SHP77 (cell line): Measurements from ENCODE around the gene AKNA.

Source experiments
- DNase-seq, 2 experiments: peaks; one replicate each; lab custom pipeline; 2025; lab: John Stamatoyannopoulos, UW

AKNA gene

DNA sequence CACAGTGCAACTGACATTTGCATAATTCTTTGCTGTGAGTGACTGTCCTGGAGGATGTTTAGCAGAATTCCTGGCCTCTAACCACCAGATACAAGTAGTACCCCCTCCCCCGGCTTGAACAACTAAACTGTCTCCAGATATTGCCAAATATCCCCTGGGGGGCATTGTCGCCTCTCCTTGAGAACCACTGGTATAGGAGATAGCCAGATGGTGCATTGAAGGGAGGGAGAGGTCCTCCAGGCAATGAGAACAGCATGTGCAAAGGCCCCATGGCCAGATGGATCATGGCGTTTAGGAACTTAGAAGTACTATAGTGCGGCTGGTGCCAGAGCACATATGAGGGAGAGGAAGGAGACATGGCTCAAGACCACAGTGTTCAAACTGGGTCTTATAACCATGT, 83.8 kb downstream of the AKNA start:
- no peak for DNase-seq

DNA sequence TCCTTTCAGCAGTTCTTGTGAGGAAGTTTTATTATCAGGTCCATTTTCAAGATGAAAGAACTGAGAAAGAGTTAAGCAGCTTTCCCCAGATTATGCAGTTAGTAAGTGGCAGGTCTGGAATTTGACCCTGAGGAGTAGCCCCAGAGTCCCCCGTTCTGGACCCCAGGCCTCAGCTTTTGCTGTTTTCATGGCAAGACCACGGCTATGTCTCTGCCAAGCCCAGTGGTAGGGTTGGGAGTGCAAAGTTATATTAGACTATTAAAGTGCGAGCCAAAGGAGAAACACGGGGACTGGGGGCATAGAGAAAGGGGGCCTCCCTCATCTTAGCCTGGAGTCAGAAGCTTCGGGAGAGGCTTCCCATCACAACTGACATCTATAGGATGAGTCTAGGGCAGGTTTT, 84.2 kb downstream of the AKNA start:
- DNase-seq, result no peak

DNA sequence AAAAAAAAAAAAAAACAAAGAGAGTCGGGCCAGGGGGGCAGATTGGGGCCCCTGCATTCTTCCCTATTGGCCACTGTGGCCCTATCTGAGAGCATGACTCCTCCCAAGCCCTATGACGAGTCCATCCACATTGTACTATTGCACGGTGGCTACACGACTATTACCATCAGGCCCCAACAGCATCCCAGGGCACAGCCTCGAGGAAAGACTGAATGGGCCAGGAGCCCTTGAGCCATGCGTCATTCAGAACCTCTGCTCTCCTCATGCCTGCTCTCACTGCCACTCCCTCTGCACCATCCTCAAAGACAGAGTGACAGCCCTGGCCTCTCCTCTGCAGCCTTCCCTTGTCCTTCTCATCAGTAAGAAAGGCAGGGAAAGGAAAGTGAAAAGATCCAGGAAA, 85.1 kb downstream of the AKNA start:
- no peak for DNase-seq

DNA sequence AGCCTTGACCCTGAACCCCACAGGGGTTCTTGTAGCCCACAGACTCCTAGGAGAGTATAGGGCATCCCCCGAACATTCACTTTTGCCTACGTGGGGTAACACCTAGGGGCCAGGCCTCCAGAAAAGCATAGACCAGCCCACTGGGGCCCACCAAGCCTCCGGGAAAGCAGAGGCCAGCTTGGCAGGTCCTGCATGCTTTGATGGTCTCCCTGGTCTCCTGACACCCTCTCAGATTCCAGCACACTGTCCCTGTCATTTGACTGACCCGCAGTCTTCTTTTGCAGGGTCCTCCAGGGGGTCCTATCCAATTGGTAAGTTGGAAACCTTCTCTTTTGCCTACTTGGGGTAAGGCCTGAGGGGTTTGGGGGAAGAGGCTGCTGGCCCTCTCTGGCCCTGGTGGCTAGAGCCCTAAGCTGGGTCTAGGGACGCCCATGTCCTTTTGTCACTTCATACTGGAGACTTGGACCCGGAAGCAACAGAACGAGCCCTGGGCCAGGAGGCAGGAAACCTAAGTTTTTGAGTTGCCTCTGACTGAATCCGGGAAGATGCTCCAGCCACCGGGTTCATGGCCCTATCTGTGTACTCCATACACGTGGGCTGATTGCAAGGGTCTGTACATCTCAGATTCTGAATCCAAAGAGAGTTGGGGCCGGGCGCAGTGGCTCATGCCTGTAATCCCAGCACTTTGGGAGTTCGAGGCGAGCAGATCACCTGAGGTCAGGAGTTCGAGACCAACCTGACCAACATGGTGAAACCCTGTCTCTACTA, 85.8 kb downstream of the AKNA start:
- DNase-seq, result no peak

DNA sequence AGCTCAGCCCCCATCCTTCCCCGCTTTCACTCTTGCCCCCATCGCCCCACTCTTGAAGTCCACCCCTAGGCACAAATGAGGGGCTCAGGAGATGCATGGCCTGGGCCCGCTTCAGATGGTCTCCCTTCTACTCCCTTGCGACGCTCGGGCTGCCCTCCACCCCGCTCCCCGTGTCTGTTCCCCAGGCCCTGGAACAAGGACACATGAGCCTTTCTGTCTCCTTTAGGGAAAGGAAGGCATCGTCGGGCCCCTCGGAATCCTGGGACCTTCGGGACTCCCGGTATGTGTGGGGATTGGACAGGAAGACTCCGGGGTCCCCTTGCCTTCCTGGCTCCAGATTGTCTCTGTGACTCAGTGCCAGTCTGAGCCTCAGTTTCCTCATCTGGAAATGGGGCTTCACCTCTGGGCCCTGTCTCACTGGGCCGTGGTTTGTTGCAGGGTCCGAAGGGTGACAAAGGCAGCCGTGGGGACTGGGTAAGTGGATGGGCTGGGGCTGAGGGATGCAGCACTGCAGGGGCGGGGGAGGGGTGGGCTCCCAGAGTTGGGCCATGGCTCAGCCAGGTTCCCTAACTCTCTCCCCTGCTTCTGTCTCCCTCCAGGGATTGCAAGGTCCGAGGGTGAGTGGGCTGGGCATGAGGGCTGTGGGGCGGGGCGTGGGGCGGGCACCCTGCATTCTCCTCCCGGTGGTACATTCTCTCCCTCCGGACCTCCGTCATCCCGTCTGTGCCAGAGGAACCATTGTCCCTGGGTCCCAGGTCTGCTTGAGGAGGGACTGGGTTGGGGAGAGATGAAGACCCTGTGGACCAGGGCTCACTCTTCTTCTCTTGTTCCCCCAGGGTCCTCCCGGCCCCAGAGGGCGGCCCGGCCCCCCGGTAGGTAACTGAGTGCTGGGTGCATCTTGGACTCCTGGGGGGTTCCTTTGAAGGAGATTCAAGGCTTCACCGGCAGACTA, 86.7 kb downstream of the AKNA start:
- no peak for DNase-seq

DNA sequence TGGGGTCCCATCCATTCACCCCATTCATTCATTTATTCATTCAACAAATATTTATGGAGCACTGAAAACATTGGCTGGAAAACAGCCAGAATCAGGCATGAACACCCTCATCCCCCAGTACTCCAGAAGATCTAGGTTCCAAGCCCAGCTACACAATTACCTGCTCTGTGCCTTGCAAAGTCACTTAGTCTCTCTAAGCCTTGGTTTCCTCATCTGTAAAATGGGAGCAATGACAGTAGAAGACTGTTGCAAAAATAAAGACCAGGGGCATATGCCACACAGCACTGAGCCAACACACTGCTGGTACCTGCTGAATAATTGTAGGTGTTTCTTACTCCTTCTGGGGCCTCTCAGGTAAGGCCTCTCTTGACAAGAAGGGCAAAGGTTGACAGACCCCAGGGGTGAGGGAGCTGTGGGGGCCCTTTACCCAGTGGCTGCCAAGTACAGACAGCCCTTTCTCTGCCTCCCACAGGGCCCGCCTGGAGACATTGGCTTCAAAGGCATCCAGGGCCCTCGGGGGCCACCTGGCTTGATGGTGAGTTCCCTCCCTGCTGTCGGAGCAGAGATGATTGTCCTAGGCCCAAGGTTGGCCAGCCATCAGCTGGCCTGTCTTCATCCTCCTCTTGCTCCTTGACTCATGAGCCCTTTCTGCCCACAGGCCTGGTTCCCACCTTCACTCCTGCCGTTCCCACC, 87.5 kb downstream of the AKNA start:
- no peak for DNase-seq

DNA sequence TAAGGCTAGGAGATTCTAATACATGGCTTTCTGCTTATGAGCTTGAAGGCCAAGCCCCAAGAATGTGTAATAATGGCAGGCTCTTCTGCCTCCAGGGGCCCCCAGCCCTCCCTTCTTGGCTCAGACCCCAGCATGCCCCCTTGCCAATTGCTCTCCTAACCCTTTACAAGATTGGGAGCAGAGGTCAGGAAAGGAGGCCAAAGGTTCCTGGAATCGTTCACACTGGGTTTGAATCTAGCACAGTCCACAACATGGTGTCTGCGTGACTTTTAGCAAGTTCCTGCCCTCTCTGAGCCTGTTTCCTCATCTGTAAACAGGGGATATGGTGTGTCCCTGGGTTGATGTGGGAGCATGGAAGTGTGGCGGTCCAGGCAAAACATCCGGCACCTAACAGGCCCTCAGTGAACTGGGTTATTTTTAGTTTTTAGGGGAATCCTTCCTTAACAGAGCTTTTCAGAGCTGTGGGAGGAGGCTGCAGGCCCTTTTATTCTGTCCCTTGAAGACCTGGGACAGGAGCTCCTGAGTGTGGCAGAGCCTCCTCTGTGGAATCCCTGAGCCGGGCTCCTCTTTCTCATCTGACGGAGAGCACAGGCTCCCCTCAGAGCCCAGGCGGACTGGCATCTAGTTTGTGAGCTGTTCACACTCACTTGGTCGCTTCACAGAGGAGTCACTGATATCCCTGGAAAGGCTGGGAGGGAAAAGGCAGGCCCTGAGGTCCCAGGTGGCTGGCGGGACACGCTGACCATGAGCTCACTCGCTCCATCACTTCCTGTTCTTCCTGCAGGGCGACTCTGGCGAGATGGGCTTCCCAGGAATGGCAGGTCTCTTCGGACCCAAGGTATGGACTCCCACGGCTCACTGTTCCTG, 88.3 kb downstream of the AKNA start:
- no peak for DNase-seq

DNA sequence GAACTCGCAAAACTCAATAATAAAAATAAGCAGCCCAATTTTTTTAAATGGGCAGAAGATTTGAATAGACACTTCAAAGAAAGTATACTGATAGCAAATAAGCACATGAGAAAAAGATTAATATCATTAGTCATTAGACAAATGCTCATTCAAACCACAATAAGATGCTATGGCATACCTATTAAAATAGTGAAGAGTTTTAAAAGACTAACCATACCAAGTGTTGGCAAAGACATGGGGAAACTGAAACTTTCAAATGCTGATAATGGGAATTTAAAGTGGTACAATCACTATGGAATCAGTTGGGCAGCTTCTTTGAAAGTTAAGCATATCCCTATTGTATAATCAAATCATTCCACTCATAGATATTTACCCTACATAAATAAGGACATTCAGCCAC, 91.4 kb downstream of the AKNA start:
- no peak for DNase-seq

DNA sequence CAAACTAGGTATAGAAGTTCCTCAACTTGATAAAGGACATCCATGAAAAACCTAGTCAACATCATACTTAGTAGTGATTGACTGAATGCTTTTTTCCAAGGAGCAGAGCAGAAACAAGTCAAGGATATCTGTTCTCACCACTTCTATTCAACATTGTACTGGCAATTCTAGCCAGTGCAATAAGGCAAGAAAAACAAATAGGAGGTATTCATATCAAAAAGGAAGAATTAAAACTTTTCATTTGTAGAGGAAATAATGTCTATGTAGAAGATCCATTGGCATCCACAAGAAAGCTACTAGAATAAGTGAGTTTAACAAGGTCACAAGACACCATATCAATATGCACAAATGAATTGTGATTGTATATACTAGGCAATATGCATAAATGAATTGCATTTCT, 93.1 kb downstream of the AKNA start:
- DNase-seq, result no peak

DNA sequence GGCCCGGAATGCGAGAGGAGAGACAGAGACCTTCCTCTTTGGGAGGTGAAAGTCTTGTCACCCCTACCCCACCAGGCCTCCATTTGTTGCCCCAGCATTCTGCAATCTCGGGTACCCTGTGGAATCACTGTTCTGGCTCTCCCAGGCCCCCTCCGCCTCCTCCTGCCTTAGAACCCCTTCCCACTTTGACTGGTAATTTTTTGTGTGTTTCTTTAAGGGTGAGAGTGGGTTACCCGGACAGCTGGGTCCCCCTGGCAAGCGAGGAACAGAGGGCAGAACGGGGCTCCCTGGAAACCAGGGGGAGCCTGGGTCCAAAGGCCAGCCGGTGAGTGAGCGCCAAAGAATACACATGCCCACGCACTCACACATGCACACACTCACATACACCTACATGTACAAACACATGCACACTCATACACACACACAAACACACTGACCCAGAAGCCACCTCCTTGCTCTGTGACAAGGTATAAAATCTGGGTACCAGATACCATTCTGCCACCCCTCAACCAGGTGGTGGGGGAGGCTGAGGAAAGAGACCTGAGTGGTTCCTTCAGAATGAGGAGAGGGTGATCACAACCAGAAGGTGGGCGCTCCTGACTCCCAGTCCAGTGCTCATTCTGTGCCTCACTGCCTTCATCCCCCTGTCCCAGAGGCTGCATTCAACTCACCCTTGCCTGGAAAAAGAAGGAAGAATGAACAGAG, 95.7 kb downstream of the AKNA start:
- no peak for DNase-seq

DNA sequence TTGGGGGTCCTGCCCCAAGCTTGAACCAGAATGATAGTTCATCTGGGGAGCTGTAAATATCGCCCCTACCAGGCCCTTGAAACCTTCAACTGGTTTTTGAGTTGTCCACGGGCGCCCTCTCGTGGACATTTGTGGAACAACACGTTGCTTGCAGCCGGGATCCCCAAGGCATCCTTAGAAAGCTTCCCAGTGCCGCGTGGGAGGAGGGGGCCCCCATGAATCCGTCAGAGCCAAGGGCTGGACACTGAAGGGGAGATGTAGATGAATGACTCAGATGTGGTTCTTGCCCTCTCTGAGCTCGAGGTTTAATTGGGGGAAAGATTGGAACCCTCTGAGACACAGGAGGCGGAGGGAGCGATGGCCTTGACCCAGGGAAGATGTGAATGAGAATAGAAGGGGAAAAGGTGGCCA, 96.7 kb downstream of the AKNA start:
- DNase-seq, result peak; percentile 24 to 36

DNA sequence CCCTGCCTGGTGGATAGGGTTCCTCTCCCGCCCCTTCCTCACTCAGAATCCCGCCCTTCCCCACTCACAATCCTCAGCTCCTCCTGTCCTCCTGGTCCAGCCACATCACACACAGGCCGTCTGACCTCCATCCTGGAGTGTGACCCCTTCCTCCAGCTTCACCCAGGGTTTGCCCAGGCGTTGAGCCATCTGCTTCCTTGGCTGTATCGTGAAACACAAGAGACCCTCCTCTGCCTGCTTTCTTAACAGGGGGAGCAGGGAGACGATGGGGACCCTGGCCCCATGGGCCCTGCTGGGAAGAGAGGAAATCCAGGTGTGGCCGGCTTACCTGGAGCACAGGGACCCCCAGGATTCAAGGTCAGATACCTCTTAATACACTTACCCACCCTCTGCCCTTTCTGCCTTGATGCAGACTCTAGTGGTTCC, 97.2 kb downstream of the AKNA start:
- no peak for DNase-seq

DNA sequence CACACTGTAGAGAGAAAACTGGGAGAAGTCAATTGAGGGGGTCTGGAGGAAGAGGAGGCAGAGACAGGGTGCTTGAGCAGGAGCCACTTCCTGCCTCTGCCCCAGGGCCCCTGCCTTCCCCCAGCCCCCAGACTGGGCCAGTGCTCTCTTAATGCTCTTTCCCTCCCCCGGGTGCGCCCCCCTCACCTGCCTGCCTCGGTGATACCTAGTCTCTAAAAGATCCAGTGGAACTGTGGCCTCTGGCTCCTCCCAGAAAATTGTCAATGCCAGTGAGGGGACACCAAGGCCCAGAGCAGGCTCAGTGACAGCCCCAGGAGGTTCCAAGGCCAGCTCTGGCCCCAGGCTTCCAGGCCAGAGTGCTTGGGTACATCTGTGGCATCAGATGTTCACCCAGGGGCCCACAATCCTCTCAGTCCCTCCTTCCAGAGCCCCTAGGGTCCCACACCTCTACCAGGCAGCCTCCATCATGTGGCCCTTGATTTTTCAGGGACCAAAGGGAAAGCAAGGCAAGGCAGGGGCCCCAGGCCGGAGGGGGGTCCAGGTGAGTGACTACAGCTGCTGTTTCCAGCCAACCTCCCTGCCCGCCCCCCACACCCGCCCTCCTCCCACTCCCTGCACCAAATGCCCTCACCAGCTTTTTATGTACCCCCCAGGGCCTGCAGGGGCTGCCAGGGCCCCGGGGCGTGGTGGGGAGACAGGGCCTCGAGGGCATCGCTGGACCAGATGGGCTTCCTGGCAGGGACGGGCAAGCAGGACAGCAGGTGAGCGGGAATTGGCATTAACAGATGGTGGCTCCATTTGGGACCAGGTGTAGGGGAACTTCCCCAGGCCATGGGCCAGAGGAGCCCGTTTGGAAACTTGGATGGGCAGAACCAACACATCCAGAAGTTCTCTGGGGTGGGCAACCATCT, 98.0 kb downstream of the AKNA start:
- no peak for DNase-seq

DNA sequence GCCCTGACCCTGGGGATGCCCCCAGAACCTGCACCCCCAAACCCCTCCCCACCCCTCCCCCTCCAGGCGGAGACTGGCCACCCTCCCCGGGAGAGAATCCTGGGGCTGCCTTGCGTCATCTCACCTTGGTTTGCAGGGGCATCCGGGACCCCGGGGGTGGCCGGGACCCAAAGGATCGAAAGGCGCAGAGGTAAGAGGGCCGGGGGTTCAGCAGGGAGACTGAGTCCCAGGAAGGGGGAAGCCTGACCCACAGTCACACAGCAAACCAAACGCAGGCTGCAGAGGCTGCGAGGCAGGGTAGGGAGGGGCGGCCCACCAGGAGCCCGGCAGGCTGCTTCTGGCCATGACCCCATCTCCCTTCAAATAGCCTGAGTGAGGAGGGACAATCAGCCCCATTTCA, 98.7 kb downstream of the AKNA start:
- no peak for DNase-seq

DNA sequence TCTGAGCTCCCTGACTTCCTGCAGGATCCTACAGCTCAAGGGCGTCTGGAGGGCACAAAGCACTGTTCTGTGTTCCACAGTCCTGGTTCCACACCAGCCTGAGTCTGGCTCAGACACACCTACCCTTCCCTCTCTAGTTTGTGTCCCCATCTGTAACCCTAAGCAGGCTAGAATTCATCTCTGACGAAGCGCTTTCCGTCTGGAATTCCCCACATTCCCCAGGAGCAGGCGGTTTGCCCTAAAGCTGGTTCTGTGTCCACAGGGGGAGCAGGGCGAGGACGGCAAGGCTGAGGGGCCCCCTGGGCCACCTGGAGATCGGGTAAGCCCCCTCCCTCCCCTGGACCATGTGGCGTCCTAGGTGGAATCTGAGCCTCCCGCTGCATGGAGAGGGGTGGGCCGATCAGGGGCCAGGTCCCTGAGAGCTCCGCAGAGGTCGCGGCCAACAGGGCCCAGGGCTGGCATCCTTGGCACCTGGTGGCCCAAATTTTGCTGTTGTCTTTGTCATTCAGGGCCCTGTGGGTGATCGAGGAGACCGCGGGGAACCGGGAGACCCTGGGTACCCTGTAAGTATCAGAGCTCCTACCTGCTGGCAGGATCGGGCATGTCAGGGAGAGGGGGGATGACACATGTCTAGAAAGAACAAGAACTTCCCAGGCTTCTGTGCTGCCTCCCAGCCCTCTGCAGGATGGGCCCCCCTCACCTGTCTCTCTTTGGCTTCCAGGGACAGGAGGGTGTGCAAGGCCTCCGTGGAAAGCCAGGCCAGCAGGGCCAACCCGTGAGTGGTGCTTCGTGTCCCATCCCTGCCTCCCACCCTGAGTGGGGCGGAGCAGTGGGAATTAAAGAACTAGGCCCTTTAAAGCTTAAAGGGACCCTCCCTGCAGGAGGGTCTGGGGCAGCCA, 99.3 kb downstream of the AKNA start:
- no peak for DNase-seq

DNA sequence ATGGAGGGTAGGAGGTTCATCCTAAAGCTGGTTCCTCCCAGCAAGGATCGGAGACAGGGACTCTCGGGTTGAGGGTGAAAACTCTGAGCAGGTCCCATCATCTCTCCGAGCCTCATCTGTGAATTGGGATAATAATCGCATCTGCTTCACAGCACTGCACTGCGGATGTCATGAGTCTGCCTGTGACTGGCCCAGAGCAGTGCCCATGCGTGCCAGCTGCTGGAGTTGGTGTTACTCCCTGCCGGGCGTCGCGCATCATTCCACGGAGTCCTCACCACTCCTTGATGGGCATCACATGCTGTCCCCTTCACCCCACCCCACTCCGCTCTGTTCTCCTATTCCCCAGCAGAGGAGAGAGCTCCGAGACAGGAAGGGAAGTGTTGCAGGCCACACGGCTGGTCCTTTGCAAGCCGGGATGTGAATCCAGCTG, 100.0 kb downstream of the AKNA start:
- peak in 1 of 2 experiments; percentile 9 for DNase-seq

DNA sequence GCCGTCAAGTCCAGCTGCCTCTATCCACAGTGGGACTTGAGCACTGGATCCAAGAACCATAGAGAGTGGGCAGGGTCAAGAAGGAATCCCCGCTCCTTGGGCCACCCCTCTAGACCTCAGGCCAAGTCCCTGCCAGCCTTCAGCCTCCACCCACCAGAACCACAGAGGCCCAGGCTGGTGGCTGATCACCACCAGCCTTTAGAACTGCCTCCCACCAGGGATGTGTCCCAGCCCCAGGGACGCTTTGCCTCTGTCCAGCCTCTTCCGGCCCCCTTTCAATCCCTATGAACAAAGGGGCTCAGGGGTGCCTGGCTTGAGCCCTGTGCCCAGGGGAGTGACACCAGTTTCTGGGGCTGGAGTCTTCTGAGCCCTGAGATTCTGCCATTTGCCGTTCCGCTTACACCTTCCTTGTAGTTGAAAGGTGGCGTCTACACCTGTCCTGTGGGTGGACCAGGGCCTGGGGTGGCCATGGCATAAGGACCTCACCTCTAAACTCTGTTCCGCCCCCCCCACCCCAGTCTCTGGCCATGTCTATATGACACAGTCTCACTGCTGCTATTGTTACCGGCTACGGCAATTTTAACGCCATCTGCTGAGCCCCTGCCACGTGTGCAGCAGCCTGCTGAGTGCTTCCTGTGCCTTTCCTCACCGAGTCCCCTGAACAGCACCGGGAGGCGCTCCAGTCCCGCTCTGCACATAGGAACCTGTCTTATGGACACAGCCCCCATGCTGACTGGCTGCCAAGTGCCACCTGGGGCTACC, 100.6 kb downstream of the AKNA start:
- DNase-seq, result peak; percentile 37 to 55

DNA sequence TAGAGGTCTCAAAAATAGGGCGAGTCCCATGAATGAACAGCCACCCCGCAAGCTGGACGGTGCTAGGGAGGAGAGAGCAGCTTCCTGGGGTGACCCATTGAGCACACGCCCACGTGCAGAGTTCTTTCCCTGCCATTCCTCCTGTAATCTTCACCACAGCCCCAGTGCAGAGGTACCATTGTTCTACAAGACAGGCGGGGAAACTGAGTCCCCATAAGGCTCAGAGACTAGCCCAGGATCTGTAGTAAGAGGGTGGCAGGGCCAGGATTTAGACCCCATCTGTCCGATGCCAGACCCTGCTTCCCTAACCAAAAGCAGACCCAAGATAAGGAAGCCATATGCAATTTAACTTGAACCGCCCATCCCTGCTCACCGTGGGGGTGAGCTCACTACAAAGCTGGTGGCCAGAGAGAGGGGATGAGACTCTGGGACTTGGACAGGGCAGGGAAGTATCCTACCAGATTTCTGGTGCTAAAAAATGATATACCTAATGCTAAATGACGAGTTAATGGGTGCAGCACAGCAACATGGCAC, 101.6 kb downstream of the AKNA start:
- no peak for DNase-seq
